DMS114 treated with DMSO at 0.1 percent for 48 hours (cell line): ENCODE measurements around the gene SLC15A4.

Experiments used
- DNase-seq: peaks from one replicate; lab custom pipeline; 2025; ENCODE audit not compliant: unreplicated experiment; lab: John Stamatoyannopoulos, UW

Gene SLC15A4

DNA sequence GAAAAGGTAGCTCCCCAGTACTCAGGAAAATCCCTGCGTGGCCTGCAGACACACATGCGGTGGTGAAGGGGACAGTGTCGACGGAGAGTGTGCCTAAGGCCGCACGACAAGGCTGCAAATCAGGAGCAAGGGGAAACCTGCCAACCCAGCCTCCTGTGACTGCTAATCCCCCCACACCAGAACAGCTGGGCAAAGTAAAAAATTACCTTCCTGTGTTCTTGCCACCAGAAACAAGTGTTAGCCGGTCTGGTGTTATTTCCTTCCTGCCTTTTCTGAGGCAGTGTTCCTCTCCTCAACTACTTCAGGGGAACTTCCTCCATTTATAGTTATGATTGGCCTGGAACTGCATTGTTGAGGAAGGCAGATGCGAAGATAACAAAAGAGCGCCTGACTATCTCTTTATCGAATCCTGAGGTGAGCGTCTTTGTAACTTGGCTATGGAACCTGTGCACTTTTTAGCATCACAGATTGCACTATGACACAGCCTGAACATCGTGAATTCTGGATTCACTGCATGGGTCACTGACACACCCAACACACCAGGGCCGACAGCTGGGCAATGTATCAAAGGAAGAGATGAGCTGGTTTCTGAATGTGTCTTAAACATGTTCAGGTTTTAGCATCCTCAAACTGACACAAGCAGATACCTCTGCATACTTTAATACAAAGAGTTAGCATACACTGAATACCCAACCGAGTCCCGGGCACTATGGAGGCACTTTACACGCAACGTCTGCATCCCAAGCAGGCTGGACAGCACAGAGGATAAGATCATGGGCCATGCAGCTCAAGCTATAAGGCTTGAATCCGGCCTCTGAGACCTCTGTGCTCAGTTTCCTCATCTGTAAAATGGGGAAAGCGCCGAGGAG, 28.9 kb downstream of the SLC15A4 start:
- DNase-seq: no peak

GRCh38 chr12:128793701-128794100, 30.1 kb downstream of the SLC15A4 start:
- no peak for DNase-seq

- no peak for DNase-seq
These were observed 30.9 kb downstream of the SLC15A4 start for GRCh38 chr12:128792881-128793280.

- DNase-seq: no peak
These were observed 31.4 kb downstream of the SLC15A4 start for GRCh38 chr12:128792398-128792797.

GRCh38 chr12:128791395-128792322, 32.1 kb downstream of the SLC15A4 start:
- DNase-seq: no peak

- no peak for DNase-seq
These were observed 32.9 kb downstream of the SLC15A4 start for GRCh38 chr12:128790653-128791373.

GRCh38 chr12:128790221-128790620, 33.5 kb downstream of the SLC15A4 start:
- no peak for DNase-seq

GRCh38 chr12:128789356-128789929, 34.3 kb downstream of the SLC15A4 start:
- DNase-seq: no peak

GRCh38 chr12:128787827-128788226, 35.9 kb downstream of the SLC15A4 start:
- no peak for DNase-seq

- DNase-seq: no peak
These were observed 36.9 kb downstream of the SLC15A4 start for GRCh38 chr12:128786741-128787391.

DNA sequence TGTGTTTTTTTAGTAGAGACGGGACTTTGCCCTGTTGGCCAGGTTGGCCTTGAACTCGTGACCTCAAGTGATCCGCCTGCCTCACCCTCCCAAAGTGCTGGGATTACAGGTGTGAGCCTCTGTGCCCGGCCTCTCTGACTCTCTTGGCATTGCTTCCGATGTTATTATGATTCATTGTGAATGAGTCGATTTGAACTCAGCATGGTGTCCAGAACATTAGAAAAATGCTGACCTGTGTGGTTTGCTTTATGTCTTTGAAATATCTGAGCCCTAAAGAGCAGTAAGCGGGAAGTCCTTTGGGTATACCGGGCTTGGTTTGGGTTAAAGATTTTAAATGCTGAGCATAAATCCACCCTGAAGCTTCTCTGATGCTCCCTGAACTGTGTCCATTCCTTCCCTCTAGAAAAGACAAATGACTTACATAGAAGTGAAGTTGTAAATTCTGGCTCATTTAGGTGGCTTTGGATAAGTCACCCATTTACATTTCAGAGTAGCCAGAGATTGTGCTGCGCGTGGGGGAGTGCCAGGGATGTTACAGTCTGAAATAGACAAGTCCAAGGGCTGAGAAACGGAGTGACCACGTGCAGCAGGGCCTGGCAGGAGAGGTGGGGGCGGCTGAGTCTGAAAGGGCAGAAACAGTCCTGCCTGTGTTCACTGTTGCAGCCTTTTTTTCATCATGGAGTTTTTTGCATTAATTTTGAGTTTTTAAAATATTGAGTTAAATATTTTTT, 39.6 kb downstream of the SLC15A4 start:
- DNase-seq: no peak

GRCh38 chr12:128783129-128783574, 40.6 kb downstream of the SLC15A4 start:
- no peak for DNase-seq

GRCh38 chr12:128779901-128780300, 43.9 kb downstream of the SLC15A4 start:
- no peak for DNase-seq

GRCh38 chr12:128772249-128772648, 51.5 kb downstream of the SLC15A4 start:
- DNase-seq: no peak

- no peak for DNase-seq
These were observed 52.1 kb downstream of the SLC15A4 start for GRCh38 chr12:128771681-128772080.

DNA sequence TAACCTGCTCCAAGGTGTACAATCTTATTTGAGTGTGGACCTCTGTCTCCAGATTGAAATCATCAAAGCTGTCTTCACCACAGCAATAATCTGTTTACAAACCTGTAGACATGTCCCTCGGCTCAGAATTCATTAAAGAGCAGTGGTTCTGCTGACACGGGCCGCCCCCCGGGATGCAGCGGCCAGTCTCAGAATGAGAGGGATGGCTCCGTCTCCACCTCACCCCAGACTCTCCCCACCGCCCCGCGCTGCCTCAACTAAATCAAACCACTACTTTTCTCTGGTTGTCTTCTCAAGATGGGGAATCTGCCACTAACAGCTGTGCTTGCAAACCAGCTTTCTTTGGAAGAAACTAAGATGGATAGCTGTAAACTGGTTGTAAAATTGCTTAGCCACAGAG, 56.2 kb downstream of the SLC15A4 start:
- no peak for DNase-seq

- no peak for DNase-seq
These were observed 56.8 kb downstream of the SLC15A4 start for GRCh38 chr12:128766738-128767501.

DNA sequence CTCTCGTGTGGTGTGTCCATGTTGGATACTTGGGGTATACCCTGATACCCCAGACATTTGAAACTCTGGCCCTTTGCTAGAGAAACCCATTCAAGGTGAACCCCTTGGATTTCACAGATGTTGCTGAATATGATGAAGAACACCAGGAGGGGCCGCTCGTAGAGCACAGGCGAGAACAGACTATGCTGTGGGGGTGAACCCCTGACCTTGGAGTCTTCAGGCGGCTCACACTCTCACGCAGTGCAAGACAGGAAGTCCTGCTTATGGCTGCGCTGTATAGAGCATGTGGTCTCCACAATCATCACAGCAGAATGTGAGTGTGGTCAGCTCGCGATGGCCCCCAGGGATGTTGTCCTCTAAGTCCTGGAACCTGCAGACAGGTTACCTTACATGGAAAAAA, 60.4 kb downstream of the SLC15A4 start:
- no peak for DNase-seq

- DNase-seq: no peak
These were observed 62.4 kb downstream of the SLC15A4 start for GRCh38 chr12:128761379-128761790.
